Endothelial cell of hepatic sinusoid (primary cell): ENCODE measurements around the gene PSG6.
"Not testable (repeated sequence)": the region's sequence is repeated elsewhere in the genome, so short reads cannot be mapped to it uniquely, and the experiment has no call there.

Experiments
- in situ Hi-C: cut with HindIII; loops from 2 replicates; pipeline ENCODE4 v1.10.0; 2017; ENCODE audit warnings: low sequenced_read_pairs

PSG6 gene

GRCh38 chr19:42917634-42918033 lies at the start of gene PSG6:
Gene PSG6 (minus strand): TSS chr19:42917894. CDS start chr19:42917792, 102 bp downstream.
- in situ Hi-C loops: not testable (repeated sequence)

- in situ Hi-C loops: no loop called here
These were observed 47.5 kb upstream of the PSG6 start for GRCh38 chr19:42965176-42965575.

- in situ Hi-C loops: no loop called here
These were observed 43.4 kb upstream of the PSG6 start for GRCh38 chr19:42961119-42961518.

GRCh38 chr19:42952126-42952525 lies 34.4 kb upstream of the PSG6 start:
- in situ Hi-C loops: not testable (repeated sequence)

GRCh38 chr19:42951476-42951875 lies 33.8 kb upstream of the PSG6 start:
- in situ Hi-C loops: not testable (repeated sequence)

- in situ Hi-C loops: no loop called here
These were observed 24.6 kb upstream of the PSG6 start for GRCh38 chr19:42942187-42942789.

GRCh38 chr19:42937107-42937506 lies 19.4 kb upstream of the PSG6 start, which contains the start of gene PSG7:
Gene PSG7 (minus strand): TSS chr19:42937207. CDS start chr19:42937076, 131 bp downstream.
- in situ Hi-C loops: not testable (repeated sequence)

GRCh38 chr19:42934726-42935125 lies 17.0 kb upstream of the PSG6 start:
- in situ Hi-C loops: not testable (repeated sequence)

GRCh38 chr19:42934183-42934582 lies 16.5 kb upstream of the PSG6 start:
- in situ Hi-C loops: not testable (repeated sequence)

- in situ Hi-C loops: not testable (repeated sequence)
These were observed 15.7 kb upstream of the PSG6 start for GRCh38 chr19:42933412-42933811.

- in situ Hi-C loops: not testable (repeated sequence)
These were observed 14.9 kb upstream of the PSG6 start for GRCh38 chr19:42932485-42933101.

GRCh38 chr19:42930214-42930613 lies 12.5 kb upstream of the PSG6 start:
- in situ Hi-C loops: not testable (repeated sequence)

- in situ Hi-C loops: no loop called here
These were observed 11.2 kb upstream of the PSG6 start for GRCh38 chr19:42928896-42929295.

GRCh38 chr19:42926781-42927180 lies 9.1 kb upstream of the PSG6 start:
- in situ Hi-C loops: no loop called here

GRCh38 chr19:42923106-42923505 lies 5.4 kb upstream of the PSG6 start:
- in situ Hi-C loops: not testable (repeated sequence)

- in situ Hi-C loops: not testable (repeated sequence)
These were observed 3.3 kb upstream of the PSG6 start for GRCh38 chr19:42920971-42921370.

GRCh38 chr19:42919757-42920079 lies 2.0 kb upstream of the PSG6 start:
- in situ Hi-C loops: no loop called here

GRCh38 chr19:42919070-42919756 lies 1.5 kb upstream of the PSG6 start:
- in situ Hi-C loops: not testable (repeated sequence)

GRCh38 chr19:42918377-42919069 lies 829 bp upstream of the PSG6 start:
- in situ Hi-C loops: not testable (repeated sequence)

- in situ Hi-C loops: not testable (repeated sequence)
These were observed 763 bp downstream of the PSG6 start for GRCh38 chr19:42916931-42917330.

- in situ Hi-C loops: not testable (repeated sequence)
These were observed 4.2 kb downstream of the PSG6 start for GRCh38 chr19:42913516-42913915.

GRCh38 chr19:42912941-42913340 lies 4.8 kb downstream of the PSG6 start:
- in situ Hi-C loops: not testable (repeated sequence)
